AG10803 (cell line): ENCODE measurements around the gene RASGRP2.
A peak's percentile ranks its signal among the peaks of the same experiment; 100 is the strongest.

Experiments
- DNase-seq: peaks from one replicate; pipeline ENCODE4 v3.0.0; 2010; ENCODE audit warnings: low read depth
- H3K4me3 ChIP-seq: 2 replicates; pipeline ENCODE4 v1.5.1; 2011; ENCODE audit warnings: mild to moderate bottlenecking, low read length, control low read depth
- CTCF ChIP-seq: conservative IDR thresholded peaks from 2 replicates; pipeline ENCODE4 v1.5.1; 2011; ENCODE audit warnings: mild to moderate bottlenecking, low read length, control low read depth, inconsistent platforms

RASGRP2 gene

DNA sequence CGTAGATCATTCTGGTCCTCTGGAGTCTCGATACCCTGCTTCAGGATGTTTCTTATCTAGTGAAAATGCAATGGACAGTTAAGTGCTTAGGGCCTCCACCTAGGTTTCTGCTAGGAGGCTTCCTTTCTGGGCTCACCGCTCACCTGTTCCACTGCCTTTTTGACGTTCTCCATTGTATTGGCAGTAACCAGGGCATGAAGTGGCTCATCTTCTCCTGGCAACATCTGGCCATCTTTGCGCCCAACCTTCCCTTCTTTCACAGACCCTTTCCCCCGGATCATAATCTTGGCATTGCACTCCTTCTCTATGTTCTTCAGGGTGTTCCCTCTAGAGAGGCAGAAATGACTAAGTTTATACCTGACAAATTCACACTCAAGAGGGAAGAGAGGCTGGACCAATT, 25.3 kb upstream of the RASGRP2 start:
- TF ChIP-seq CTCF: no peak
- no peak overlapping the region for H3K4me3 ChIP-seq
- no peak for DNase-seq

DNA sequence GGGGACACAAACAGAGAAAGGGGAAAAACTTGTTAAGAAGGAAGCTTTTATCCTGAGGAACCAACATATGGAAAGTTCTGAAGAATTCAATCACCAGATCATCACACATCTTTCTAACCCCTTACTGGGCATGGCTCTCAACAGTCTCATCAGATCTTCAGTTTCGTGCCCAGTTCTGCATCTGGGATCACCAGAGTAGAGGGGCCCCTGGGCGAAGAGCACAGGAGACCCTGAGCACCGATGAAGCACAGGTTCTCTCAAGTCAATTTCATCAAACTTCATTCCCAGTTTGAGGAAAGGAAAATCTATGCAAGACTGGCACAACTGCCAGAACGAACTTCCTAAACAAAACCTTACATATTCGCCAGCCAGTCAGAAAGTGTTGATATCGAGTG, 24.4 kb upstream of the RASGRP2 start:
- no peak for TF ChIP-seq CTCF
- no peak for DNase-seq
- no peak overlapping the region for H3K4me3 ChIP-seq

DNA sequence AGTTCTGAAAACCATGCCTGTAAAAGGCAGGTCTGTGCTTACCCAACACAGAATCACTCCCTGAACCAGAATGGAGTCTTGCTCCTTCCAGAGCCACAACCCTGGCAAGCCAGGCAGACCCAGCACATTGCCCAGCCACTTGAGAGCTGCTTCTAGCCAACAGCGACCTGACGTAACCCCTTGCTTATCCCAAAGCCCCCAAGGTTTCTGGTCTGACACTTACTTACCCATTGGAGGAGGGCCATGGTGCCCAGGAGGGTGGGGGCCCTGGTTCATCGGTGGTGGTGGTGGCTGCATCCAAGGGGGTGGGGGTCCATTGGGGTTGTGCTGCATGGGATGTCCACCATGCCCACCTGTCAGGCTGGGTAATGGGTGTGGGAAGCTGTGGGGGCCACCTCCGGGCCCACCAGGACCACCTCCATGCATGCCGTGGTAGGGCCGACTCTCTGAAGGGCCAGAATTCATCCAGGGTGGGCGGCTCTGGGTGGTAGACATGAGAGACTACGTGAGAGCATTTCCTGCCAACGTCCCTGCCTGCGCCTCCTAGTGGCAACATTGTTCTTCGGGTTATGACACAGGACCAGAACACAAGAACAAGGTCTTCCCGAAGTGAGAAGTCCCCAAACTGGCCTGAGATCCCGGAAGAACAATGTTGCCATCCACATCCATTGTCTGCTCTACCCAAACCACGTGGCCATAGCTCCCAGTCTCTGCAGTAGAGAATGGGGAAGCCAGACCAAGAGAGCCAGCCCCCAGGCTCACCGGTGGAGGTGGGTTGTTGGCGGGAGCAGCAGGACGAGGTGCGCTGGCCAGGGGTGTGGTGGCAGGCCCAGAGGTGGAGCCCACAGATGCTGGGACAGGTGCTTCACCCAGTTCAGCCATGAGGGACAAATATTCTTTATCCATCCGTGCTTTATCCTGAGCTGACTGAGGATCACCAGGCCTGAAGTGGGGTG, 23.7 kb upstream of the RASGRP2 start:
- peak; percentile 67 for TF ChIP-seq CTCF
- DNase-seq: peak; percentile 68

GRCh38 chr11:64766881-64767280, 22.9 kb upstream of the RASGRP2 start:
- no peak overlapping the region for H3K4me3 ChIP-seq
- TF ChIP-seq CTCF: no peak
- no peak for DNase-seq

More for the DNA sequence above, 23.7 kb upstream of the RASGRP2 start:
- H3K4me3 ChIP-seq: no peak overlapping the region

GRCh38 chr11:64765851-64766665, 22.1 kb upstream of the RASGRP2 start:
- no peak for TF ChIP-seq CTCF

DNA sequence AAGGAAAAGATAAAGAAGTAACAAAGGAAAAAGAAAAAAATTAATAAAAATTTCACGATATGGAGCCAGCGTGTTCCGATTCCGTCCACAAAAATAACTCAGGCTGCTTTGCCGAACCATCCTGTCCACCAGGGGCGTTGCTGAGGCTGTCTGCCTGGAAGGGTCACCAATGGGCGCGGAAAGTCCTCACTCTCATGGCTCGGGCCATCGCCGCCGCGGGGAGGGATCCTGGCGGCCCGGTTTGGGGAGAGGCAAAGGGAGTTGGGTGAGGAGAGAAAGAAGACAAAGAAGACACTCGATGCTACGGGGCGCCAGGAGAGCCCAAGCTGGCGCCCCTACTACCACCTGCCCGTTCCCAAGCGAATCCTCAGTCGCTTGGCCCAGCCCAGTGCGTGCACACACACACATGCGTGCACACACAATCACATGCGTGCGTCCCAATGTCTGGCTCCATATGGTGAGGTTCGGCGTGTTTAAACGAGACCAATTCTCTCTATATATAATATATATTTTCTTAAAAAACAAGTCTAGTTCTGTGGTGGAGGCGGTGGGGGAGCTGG, 21.4 kb upstream of the RASGRP2 start:
- no peak for DNase-seq
- peak; percentile 16 for TF ChIP-seq CTCF

More at GRCh38 chr11:64765851-64766665, 22.1 kb upstream of the RASGRP2 start:
- no peak for DNase-seq
- H3K4me3 ChIP-seq: no peak overlapping the region

More for the DNA sequence above, 21.4 kb upstream of the RASGRP2 start:
- no peak overlapping the region for H3K4me3 ChIP-seq
